Measurements from ENCODE around the gene PBX4.
A peak's percentile ranks its signal among the peaks of the same experiment; 100 is the strongest.

PBX4 gene

DNA sequence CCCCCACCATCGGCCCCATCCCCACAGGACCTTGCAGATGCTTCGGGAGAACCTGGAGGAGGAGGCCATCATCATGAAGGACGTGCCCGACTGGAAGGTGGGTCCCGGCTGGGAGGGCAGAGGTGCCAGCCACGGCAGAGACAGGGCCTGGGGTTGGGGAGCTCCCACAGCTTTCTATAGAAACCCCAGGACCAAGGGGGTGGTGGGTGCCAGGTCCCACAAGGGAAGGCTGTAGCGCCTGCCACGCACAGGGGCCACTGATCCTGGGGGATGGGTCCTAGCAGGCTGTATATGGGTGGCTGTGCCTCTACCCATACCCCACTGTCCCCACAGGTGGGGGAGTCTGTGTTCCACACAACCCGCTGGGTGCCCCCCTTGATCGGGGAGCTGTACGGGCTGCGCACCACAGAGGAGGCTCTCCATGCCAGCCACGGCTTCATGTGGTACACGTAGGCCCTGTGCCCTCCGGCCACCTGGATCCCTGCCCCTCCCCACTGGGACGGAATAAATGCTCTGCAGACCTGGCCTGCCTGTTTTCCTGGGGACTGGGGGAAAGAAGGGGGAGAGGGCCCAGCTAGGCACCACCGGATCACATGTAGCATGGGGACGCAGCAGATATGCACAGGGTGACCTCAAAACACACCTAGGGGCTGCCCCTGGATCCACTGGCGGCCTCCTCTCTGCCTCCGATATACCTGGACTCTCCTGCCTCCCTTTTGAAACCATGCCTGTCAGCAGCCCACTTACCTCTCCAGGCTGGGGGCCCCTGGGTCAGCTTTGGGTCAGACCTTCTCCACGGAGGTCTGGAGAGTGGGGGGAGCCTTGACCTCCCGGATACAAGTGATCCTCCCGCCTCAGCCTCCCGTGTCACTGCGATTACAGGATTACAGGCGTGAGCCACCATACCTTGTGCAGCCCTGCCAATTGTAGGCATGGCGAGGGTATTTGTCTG, 90.5 kb downstream of the PBX4 start:
- in situ Hi-C loops (cut with MboI; ENCODE audit: low sequenced_read_pairs), result loop anchor here (25.0 kb wide), 1 partner anchor 434 kb away; no protein-coding TSS in a partner anchor
- Histone ChIP-seq H3K4me1 (no peaks in the 10 kb centered on the region), H3K9me3 (no peaks in the 10 kb centered on the region), H3K4me3 (no peak overlapping the region), H3K36me3 (replicated peaks) (peaks cover 27% of the 10 kb centered on the region), H3K27me3 (ENCODE audit: low read depth) (no peaks in the 10 kb centered on the region)
- DNase-seq (ENCODE audit: low spot score in 2 of 2), result no peak

DNA sequence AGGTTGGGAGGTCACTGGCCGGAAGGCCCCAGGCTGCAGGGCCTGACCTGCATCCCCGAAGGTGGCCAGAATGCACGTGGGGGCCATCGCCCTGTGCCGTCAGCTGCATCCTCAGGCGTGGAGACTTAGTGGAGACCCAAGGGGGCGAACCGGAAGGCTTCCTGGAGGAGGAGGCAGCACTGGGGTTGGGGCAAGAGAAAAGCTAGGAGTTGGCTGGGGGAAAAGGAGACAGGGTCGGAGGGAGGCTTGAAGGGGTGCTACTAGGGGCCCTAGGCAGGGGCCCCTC, 91.2 kb downstream of the PBX4 start:
- peaks cover 31% of the 10 kb centered on the region for H3K36me3 ChIP-seq (replicated peaks)
- no peak for DNase-seq (ENCODE audit: low spot score in 2 of 2)
- in situ Hi-C loops (cut with MboI; ENCODE audit: low sequenced_read_pairs), result loop anchor here (25.0 kb wide), 1 partner anchor 435 kb away; no protein-coding TSS in a partner anchor
- H3K4me1 ChIP-seq, result no peaks in the 10 kb centered on the region
- no peaks in the 10 kb centered on the region for H3K9me3 ChIP-seq
- H3K27me3 ChIP-seq (ENCODE audit: low read depth), result no peaks in the 10 kb centered on the region
- H3K4me3 ChIP-seq, result no peak overlapping the region

DNA sequence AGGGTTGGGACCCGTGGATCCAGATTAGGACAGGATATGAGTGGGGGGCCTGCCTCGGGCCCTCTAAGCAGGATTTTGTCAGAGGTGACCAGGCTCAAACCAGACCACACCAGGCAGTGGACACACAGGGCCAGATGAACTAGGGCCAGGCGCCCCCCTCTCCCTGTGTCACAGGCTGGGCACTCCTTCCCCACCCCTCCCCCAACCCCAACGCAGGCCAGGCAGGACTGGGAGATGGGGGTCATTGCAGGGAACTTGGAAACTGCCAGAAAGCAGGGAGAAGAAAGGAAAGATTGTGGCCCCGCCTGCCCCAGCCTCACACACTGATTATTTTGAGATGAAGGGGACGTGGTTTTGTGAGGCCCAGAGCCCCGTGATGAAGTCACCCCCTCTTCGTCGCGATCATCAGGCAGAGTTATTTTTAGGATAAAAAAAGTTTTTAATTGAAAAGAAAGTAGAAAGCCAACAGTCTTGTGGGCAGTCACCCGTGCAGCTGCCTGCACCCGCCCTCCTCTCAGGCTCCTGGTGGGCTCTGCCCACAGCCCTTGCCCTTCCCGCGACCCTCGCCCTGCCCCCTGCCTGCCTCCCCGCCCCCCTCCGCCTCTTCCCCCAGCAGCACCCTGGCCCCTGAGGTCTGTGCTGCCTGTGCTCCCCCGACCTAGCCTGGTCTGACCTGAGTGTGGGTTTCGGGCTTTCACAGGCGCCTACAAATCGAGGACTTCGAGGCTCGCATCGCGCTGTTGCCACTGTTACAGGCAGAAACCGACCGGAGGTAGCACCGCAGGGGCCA, 91.7 kb downstream of the PBX4 start:
- Histone ChIP-seq H3K4me1 (no peaks in the 10 kb centered on the region), H3K27me3 (ENCODE audit: low read depth) (no peaks in the 10 kb centered on the region), H3K36me3 (replicated peaks) (peaks cover 31% of the 10 kb centered on the region), H3K9me3 (no peaks in the 10 kb centered on the region), H3K4me3 (no peak overlapping the region)
- in situ Hi-C loops (cut with MboI; ENCODE audit: low sequenced_read_pairs), result loop anchor here (25.0 kb wide), 1 partner anchor 436 kb away; no protein-coding TSS in a partner anchor
- no peak for DNase-seq (ENCODE audit: low spot score in 2 of 2)

DNA sequence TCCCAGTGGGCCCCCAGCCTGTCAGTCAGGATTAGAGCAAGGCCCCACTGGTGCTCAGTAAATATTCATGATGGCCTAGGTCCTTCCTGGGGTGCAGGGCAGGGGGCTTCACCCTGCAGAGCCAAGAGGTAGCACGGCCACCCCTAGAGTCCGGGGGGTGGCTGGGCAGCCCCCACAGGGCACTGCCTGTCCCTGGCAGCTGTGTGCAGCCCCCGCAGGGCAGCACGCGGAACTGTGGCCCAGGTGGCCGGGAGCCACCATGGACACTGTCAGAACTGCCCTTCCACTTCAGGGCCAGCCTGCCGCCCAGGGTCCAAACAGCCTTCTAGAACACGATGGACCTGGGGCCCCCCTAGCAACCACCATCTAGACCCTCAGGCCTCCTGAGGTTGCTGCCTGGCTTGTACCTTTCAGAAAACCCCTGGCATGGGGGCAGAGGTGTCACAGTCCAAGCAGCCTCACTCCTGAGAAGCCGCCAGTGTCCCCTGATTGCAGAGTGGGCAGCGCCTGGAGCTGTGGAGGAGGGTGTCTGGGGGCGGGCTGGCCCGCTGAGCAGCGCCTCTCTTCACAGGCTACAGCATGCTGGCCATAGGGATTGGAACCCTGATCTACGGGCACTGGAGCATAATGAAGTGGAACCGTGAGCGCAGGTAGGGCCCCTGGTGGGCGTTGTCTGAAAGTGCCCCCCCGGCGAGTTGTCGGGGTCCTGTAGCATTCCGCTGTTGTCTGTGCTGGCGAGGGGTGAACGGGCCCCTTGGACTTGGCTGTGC, 92.7 kb downstream of the PBX4 start:
- Histone ChIP-seq H3K4me3 (no peak overlapping the region), H3K36me3 (replicated peaks) (peaks cover 35% of the 10 kb centered on the region), H3K27me3 (ENCODE audit: low read depth) (no peaks in the 10 kb centered on the region), H3K9me3 (no peaks in the 10 kb centered on the region), H3K4me1 (no peaks in the 10 kb centered on the region)
- no peak for DNase-seq (ENCODE audit: low spot score in 2 of 2)
- in situ Hi-C loops (cut with MboI; ENCODE audit: low sequenced_read_pairs), result loop anchor here (25.0 kb wide), 1 partner anchor 437 kb away; no protein-coding TSS in a partner anchor

DNA sequence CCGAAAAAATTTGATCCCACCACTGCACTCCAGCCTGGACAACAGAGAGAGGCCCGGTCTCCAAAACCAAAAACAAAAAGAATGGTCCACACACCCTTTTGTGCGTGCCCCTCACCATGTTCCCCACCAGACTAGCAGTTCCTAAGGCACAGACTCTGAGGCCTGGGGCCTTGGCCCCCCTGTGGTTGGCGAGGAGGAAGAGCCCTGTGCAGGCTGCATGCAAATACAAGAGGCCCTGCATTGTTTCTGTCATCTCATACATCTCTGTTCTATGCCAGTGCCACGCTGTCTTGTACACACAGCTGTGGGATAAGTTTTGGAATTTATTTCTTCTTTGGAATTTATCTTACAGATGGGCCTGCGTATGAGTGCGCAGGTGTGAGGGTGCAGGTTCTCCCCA, 94.4 kb downstream of the PBX4 start:
- H3K36me3 ChIP-seq (replicated peaks), result peaks cover 48% of the 10 kb centered on the region
- in situ Hi-C loops (cut with MboI; ENCODE audit: low sequenced_read_pairs), result no loop called here
- H3K4me1 ChIP-seq, result no peaks in the 10 kb centered on the region
- H3K4me3 ChIP-seq, result no peak overlapping the region
- H3K9me3 ChIP-seq, result no peaks in the 10 kb centered on the region
- DNase-seq (ENCODE audit: low spot score in 2 of 2), result no peak
- H3K27me3 ChIP-seq (ENCODE audit: low read depth), result no peaks in the 10 kb centered on the region

DNA sequence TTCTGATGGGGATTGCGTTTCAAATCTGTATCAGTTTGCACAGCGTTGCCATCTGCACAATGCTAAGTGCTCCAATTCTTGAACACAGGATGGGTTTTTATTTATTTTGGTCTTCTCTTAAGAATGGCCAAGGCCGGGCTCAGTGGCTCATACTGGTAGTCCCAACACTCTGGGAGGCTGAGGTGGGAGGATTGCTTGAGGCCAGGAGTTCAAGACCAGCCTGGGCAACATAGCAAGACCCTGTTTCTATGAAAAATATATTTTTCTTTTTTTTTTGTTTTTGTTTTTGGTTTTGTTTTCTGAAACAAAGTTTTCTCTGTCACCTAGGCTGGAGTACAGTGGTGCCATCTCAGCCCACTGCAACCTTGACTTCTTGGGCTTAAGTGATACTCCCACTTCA, 95.3 kb downstream of the PBX4 start:
- in situ Hi-C loops (cut with MboI; ENCODE audit: low sequenced_read_pairs), result no loop called here
- no peaks in the 10 kb centered on the region for H3K27me3 ChIP-seq (ENCODE audit: low read depth)
- H3K4me3 ChIP-seq, result no peak overlapping the region
- no peaks in the 10 kb centered on the region for H3K4me1 ChIP-seq
- H3K36me3 ChIP-seq (replicated peaks), result peaks cover 45% of the 10 kb centered on the region
- H3K9me3 ChIP-seq, result no peaks in the 10 kb centered on the region
- no peak for DNase-seq (ENCODE audit: low spot score in 2 of 2)

DNA sequence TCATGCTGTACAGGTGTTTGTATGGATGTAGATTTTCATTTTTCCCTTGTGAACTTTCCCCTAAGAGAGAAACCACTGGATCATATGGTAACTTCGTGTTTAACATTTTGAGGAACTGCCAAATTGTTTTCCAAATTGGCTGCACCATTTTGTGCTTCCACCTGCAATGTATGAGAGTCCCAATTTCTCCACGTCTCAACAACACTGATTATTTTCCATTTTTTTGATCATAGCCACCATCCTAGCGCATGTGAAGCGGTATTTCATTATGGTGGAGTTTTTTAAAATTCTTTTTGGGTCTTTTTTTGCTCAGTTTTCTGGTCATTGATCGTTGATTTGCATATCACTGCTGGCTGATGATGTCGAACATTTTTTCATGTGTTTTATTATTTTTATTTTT, 97.5 kb downstream of the PBX4 start:
- Histone ChIP-seq H3K9me3 (no peaks in the 10 kb centered on the region), H3K4me3 (no peak overlapping the region), H3K36me3 (replicated peaks) (peaks cover 35% of the 10 kb centered on the region), H3K27me3 (ENCODE audit: low read depth) (no peaks in the 10 kb centered on the region), H3K4me1 (peaks cover 6% of the 10 kb centered on the region; the same call in 1 of the 2 replicates)
- in situ Hi-C loops (cut with MboI; ENCODE audit: low sequenced_read_pairs), result no loop called here
- DNase-seq (ENCODE audit: low spot score in 2 of 2), result no peak

DNA sequence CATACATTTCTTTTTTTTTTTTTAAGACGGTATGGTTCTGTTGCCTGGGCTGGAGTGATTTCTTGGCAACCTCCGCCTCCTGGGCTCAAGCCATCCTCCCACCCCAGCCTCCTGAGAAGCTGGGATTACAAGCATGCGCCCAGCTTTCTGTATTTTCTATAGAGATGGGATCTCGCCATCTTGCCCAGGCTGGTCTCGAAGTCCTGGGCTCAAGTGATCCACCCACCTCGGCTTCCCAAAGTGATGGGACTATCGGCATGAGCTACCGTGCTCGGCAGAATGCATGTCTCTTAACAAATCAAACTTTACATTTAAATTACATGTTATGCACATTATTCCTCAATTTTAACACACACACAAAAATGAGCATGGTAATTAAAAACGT, 101.3 kb downstream of the PBX4 start:
- peak overlapping the region; percentile 82 for H3K4me3 ChIP-seq
- H3K36me3 ChIP-seq (replicated peaks), result peaks cover 17% of the 10 kb centered on the region
- in situ Hi-C loops (cut with MboI; ENCODE audit: low sequenced_read_pairs), result no loop called here
- no peak for DNase-seq (ENCODE audit: low spot score in 2 of 2)
- peaks cover 10% of the 10 kb centered on the region for H3K4me1 ChIP-seq
- H3K27me3 ChIP-seq (ENCODE audit: low read depth), result no peaks in the 10 kb centered on the region
- H3K9me3 ChIP-seq, result no peaks in the 10 kb centered on the region

DNA sequence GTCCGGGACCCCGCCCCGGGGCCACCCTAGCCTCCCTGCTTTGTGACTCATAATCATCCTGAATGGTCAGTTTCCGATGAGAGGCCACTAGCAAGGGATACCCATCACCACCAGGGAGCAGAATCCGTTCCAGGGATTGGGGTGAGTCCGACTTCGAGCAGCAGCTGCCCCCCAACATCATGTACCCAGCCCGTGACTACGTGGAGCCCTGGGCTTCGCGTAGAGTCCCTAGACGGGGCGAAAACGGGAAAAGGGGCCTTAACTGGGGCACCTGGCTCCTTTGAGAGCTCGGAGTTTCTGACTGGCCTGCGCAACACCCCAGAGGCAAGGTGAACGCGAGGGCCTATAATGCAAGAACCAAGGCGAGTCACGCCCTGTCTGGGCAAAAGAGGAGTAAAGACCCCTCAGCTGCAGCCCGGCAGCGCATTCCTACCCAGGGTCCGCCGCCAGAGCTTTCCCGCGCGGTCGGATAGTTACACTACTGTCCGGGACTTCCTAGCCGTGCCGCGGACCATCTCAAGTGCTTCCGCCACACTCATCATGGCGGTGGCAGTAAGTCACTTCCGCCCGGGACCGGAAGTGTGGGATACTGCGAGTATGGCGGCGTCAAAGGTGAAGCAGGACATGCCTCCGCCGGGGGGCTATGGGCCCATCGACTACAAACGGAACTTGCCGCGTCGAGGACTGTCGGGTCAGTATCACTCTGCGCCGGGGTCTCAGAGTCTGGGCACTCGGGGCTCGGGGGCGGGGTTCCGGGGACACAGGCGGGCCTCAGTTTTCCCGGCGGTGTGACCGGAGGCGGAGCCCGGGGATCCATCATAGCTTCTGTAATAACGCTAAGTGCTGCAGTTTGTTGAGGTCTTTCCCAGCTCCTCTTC, 102.6 kb downstream of the PBX4 start, which contains the start of gene NDUFA13:
Gene NDUFA13 (plus strand): TSS at position 584 of the 878 bp plus-strand sequence. CDS start 14 bp downstream, at position 598.
- Histone ChIP-seq H3K27me3 (ENCODE audit: low read depth) (no peaks in the 10 kb centered on the region), H3K36me3 (replicated peaks) (peaks cover 14% of the 10 kb centered on the region), H3K9me3 (no peaks in the 10 kb centered on the region), H3K4me3 (peak within 1 kb of the TSS; percentile 82), H3K4me1 (peaks cover 10% of the 10 kb centered on the region)
- in situ Hi-C loops (cut with MboI; ENCODE audit: low sequenced_read_pairs), result no loop called here
- DNase-seq (ENCODE audit: low spot score in 2 of 2), result peak; percentile 80 to 95

DNA sequence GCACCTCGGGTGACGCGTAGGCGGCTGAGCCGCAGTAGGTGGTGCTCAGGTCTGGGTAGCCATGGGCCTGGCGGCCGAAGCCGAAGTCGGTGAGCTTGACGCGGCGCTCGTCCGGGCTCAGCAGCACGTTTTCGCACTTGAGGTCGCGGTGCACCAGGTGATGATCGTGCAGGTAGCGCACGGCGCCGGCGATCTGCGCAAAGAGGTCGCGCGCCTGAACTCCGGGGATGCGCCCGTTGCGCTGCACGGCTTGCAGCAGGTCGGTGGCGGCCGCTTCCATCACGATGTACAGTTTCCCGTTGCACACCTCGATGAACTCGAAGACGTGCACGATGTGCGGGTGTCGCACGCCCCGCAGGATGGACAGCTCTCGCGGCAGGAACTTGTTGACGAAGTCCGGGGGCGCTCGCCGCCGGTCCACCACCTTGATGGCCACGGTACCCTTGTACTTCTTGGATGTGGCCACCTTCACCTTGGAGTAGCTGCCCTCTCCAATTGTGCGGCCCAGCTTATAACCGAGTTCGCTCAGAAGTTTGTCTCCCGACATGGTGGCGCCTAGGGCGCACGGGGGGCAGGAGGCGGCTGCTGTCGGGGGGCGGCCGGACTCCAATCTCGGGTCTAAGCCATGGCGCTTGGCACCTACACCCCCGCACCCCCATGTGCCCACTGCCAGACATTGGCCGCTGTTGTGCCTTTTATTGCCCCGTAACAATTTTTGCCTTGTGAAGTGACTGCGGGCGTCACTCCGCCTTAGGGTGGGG, 103.4 kb downstream of the PBX4 start, which contains the start of gene TSSK6:
Gene TSSK6 (minus strand): TSS at position 668 of the 761 bp plus-strand sequence. CDS start 121 bp downstream, at position 547.
- in situ Hi-C loops (cut with MboI; ENCODE audit: low sequenced_read_pairs), result no loop called here
- no peaks in the 10 kb centered on the region for H3K27me3 ChIP-seq (ENCODE audit: low read depth)
- H3K36me3 ChIP-seq (replicated peaks), result peaks cover 7% of the 10 kb centered on the region
- DNase-seq (ENCODE audit: low spot score in 2 of 2), result no peak
- peaks cover 10% of the 10 kb centered on the region for H3K4me1 ChIP-seq
- peak within 1 kb of the TSS; percentile 82 for H3K4me3 ChIP-seq
- H3K9me3 ChIP-seq, result no peaks in the 10 kb centered on the region

DNA sequence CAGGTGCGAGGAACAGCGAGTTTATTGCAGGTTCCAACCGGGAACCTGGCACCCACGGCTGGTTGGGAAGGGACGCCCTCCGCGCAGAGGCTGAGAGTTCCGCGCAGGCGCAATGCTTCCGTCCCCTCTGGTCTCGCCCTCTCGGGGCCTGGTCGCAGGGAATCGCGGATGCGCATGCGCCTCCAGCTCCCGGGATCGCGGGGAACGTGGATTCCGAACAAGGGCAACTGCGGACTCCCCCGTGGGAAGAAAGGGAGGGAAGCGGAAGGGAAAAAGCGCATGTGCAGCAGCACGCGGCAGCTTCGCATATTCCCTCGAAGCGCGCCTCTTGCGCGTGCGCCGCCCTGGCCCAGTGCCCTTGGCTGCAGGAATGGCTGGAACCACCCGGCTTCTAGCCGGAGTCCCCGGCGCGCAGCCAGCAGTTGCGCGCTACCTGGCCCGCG, 104.3 kb downstream of the PBX4 start:
- H3K4me3 ChIP-seq, result no peak overlapping the region
- H3K36me3 ChIP-seq (replicated peaks), result peaks cover 1% of the 10 kb centered on the region; the same call in 1 of the 2 replicates
- no peak for DNase-seq (ENCODE audit: low spot score in 2 of 2)
- in situ Hi-C loops (cut with MboI; ENCODE audit: low sequenced_read_pairs), result no loop called here
- H3K27me3 ChIP-seq (ENCODE audit: low read depth), result no peaks in the 10 kb centered on the region
- no peaks in the 10 kb centered on the region for H3K9me3 ChIP-seq
- H3K4me1 ChIP-seq, result peaks cover 10% of the 10 kb centered on the region

DNA sequence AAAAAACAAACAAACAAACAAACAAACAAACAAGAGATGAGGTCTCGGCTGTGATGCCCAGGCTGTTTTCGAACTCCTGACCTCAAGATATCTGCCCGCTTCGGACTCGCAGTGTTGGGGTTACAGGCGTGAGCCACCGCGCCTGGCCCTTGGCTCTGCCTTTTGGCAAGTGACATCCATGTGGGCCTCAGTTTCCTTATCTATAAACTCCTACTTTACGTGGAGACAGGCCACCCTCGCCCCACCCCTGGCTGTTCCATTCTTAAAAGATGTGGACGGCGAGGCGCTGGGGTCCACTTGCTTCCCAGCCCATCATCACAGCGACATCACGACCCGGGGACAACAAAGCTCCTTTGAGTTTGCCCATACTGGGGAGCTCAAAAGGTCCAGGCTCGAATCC, 104.8 kb downstream of the PBX4 start:
- DNase-seq (ENCODE audit: low spot score in 2 of 2), result no peak
- Histone ChIP-seq H3K9me3 (no peaks in the 10 kb centered on the region), H3K4me3 (no peak overlapping the region), H3K4me1 (peaks cover 10% of the 10 kb centered on the region), H3K27me3 (ENCODE audit: low read depth) (no peaks in the 10 kb centered on the region), H3K36me3 (replicated peaks) (no peaks in the 10 kb centered on the region)
- in situ Hi-C loops (cut with MboI; ENCODE audit: low sequenced_read_pairs), result no loop called here

All from HAP-1 (cell line).